WERI-Rb-1 (cell line): ENCODE results near the gene YY1.

Source experiments
- DNase-seq: peaks from one replicate; pipeline ENCODE4 v3.0.0-alpha.2; 2020
- H3K27ac ChIP-seq: fragments of 250-450 bp; sonication (Bioruptor Pico); 2 replicates; pipeline ENCODE4 v1.5.1; 2020; ENCODE audit warnings: mild to moderate bottlenecking, moderate library complexity
- H3K27me3 ChIP-seq: fragments of 250-450 bp; sonication (Bioruptor Pico); 2 replicates; pipeline ENCODE4 v1.5.1; 2021; ENCODE audit warnings: mild to moderate bottlenecking, low read depth, moderate library complexity; ENCODE audit not compliant: insufficient read depth, severe bottlenecking
- H3K36me3 ChIP-seq: fragments of 250-450 bp; sonication (Bioruptor Pico); 2 replicates; pipeline ENCODE4 v1.5.1; 2020; ENCODE audit warnings: mild to moderate bottlenecking, moderate library complexity
- H3K4me3 ChIP-seq: 2 replicates; pipeline ENCODE4 v1.5.1; 2011; ENCODE audit warnings: low read depth, mild to moderate bottlenecking, control low read depth, low read length
- H3K9me3 ChIP-seq: fragments of 250-450 bp; sonication (Bioruptor Pico); 2 replicates; pipeline ENCODE4 v1.5.1; 2021; ENCODE audit warnings: mild to moderate bottlenecking, moderate library complexity; ENCODE audit not compliant: severe bottlenecking
- CTCF ChIP-seq: IDR thresholded peaks from 2 replicates; pipeline ENCODE4 v1.5.1; 2011; ENCODE audit warnings: low read depth, mild to moderate bottlenecking, control low read depth, inconsistent platforms, low read length

Gene YY1

GRCh38 chr14:100274250-100274649, 35.3 kb downstream of the YY1 start:
- Histone ChIP-seq H3K27me3 (no peaks in the 10 kb centered on the region), H3K36me3 (peaks cover 58% of the 10 kb centered on the region), H3K4me3 (no peak overlapping the region), H3K27ac (no peak overlapping the region), H3K9me3 (no peaks in the 10 kb centered on the region)
- no peak for TF ChIP-seq CTCF
- DNase-seq = no peak

GRCh38 chr14:100275214-100275613, 36.3 kb downstream of the YY1 start:
- H3K27me3 ChIP-seq = no peaks in the 10 kb centered on the region
- no peak overlapping the region for H3K27ac ChIP-seq
- H3K36me3 ChIP-seq = peaks cover 54% of the 10 kb centered on the region
- no peaks in the 10 kb centered on the region for H3K9me3 ChIP-seq
- no peak for DNase-seq
- H3K4me3 ChIP-seq = no peak overlapping the region
- TF ChIP-seq CTCF = no peak

GRCh38 chr14:100278702-100279101, 39.8 kb downstream of the YY1 start:
- Histone ChIP-seq H3K27me3 (no peaks in the 10 kb centered on the region), H3K9me3 (no peaks in the 10 kb centered on the region), H3K36me3 (peaks cover 50% of the 10 kb centered on the region), H3K4me3 (no peak overlapping the region), H3K27ac (no peak overlapping the region)
- DNase-seq = no peak
- no peak for TF ChIP-seq CTCF

GRCh38 chr14:100279133-100279532, 40.2 kb downstream of the YY1 start:
- H3K36me3 ChIP-seq = peaks cover 46% of the 10 kb centered on the region
- no peak for TF ChIP-seq CTCF
- H3K9me3 ChIP-seq = no peaks in the 10 kb centered on the region
- no peak overlapping the region for H3K27ac ChIP-seq
- no peaks in the 10 kb centered on the region for H3K27me3 ChIP-seq
- H3K4me3 ChIP-seq = no peak overlapping the region
- DNase-seq = no peak

- Histone ChIP-seq H3K36me3 (peaks cover 41% of the 10 kb centered on the region), H3K9me3 (no peaks in the 10 kb centered on the region), H3K27ac (no peak overlapping the region), H3K4me3 (no peak overlapping the region), H3K27me3 (no peaks in the 10 kb centered on the region)
- DNase-seq = no peak
- no peak for TF ChIP-seq CTCF
Measured at GRCh38 chr14:100279563-100279962, 40.6 kb downstream of the YY1 start.

- Histone ChIP-seq H3K4me3 (no peak overlapping the region), H3K27ac (no peak overlapping the region), H3K36me3 (peaks cover 23% of the 10 kb centered on the region), H3K9me3 (no peaks in the 10 kb centered on the region), H3K27me3 (no peaks in the 10 kb centered on the region)
- DNase-seq = no peak
- TF ChIP-seq CTCF = no peak
Measured at GRCh38 chr14:100281286-100282082, 42.5 kb downstream of the YY1 start.
